Testis (tissue), 2 donors: Measurements from ENCODE around the gene SALL3.

Experiments used
- CTCF ChIP-seq, 3 experiments: fragments of 450-650 bp in 2 of 3; fragments of 200-600 bp in 1 of 3; sonication (generic) in 1 of 3; IDR thresholded peaks; one replicate each; pipeline ENCODE4 v1.5.1; 2016 to 2019; ENCODE audit warnings: antibody characterized with exemption in 3 of 3, mild to moderate bottlenecking in 2 of 3, moderate library complexity in 1 of 3
- POLR2A ChIP-seq: fragments of 450-650 bp; IDR thresholded peaks from one replicate; pipeline ENCODE4 v1.6.1; 2017; ENCODE audit warnings: antibody characterized with exemption, mild to moderate bottlenecking, moderate library complexity

GRCh38 chr18:78936251-78937005 is 43.2 kb upstream of the SALL3 start:
- TF ChIP-seq POLR2A: no peak
- TF ChIP-seq CTCF (IDR thresholded peaks at IDR 0.05): no peak
